Measurements from ENCODE around the gene BFSP1.

The BFSP1 gene

DNA sequence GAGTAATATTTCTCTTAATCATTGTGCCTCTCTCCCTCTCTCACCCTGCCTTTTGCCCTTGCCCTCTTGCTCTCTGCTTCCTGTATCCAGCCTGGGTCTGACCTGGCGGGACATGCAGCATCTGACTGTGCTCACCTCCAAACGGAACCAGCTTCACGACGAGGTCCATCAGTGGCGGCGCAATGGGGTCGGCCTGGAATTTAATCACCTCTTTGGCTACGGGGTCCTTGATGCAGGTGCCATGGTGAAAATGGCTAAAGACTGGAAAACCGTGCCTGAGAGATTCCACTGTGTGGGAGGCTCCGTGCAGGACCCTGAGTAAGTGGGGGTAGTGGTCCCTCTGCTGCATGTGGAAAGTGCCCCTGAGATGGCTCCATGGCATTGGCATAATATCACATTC is 65.9 kb downstream of the BFSP1 start:
- DNase-seq (ENCODE audit: low read depth), result no peak

DNA sequence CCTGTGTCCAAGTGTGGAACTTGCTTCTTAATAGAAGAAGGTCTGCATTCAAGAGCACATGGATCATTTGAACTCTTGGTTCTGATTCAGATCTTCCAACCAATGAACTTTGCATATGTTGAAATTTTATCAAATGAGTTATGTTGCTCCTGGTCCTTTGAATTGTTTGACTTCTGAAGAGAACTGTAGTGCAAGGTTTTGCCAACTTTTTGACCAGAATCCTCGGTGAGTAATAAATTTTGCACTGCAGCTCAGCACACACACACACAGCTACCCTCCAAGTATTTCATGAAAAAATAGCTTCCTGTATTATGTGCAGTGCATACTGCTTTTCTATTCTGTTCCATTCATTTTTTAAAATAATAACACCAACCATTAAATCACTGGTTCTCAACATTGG is 67.5 kb downstream of the BFSP1 start:
- no peak for DNase-seq (ENCODE audit: low read depth)

- DNase-seq (ENCODE audit: low read depth), result no peak
Observed at GRCh38 chr20:17461941-17462340, 69.2 kb downstream of the BFSP1 start.

GRCh38 chr20:17460119-17460518 is 71.1 kb downstream of the BFSP1 start:
- DNase-seq (ENCODE audit: low read depth), result no peak

- DNase-seq (ENCODE audit: low read depth), result no peak
Observed at GRCh38 chr20:17457588-17458190, 73.5 kb downstream of the BFSP1 start.

GRCh38 chr20:17457079-17457478 is 74.1 kb downstream of the BFSP1 start:
- DNase-seq (ENCODE audit: low read depth), result no peak

DNA sequence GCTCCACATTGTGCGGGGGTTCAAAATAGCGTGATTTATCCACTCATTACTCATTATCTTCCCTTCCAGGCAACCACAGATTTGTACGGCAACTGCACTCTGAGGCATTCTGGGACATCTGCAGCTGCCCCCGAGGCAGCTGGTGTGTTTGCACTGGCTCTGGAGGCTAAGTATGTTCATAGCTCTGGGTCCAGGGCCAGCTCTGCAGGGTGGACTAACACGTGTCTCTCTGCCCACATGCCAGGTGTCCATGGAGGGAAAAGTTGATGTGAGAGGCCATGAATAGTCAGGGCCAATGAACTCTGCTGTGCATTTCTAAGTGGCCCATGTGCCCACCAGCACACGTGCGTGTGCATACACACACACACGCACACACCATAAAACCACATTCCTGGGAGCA is 74.9 kb downstream of the BFSP1 start:
- DNase-seq (ENCODE audit: low read depth), result no peak

- DNase-seq (ENCODE audit: low read depth), result no peak
Observed at GRCh38 chr20:17453592-17453991, 77.6 kb downstream of the BFSP1 start.

DNA sequence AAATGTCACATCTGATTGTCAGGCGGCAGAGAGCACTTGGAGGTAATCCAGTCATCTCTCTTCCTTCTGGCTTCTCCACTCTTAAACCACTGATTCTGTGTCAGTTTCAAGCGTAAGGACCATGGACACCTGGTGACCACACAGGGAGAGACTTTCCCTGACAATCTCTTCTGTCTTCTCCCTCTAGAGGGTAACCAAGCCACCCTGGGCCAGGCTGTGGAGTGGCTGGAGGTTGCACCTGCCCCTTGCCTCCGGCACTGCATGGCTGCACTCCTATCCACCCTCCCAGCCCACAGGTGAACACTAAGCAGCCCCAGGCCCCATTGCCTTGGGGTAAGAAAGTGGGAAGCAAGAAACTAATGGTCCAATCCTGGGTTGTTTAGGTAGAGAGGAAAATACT is 78.7 kb downstream of the BFSP1 start:
- no peak for DNase-seq (ENCODE audit: low read depth)

GRCh38 chr20:17449031-17449430 is 82.1 kb downstream of the BFSP1 start:
- no peak for DNase-seq (ENCODE audit: low read depth)

- no peak for DNase-seq (ENCODE audit: low read depth)
Observed at GRCh38 chr20:17448071-17448470, 83.1 kb downstream of the BFSP1 start.

GRCh38 chr20:17446171-17446570 is 85.0 kb downstream of the BFSP1 start:
- no peak for DNase-seq (ENCODE audit: low read depth)

GRCh38 chr20:17445543-17445942 is 85.6 kb downstream of the BFSP1 start:
- DNase-seq (ENCODE audit: low read depth), result no peak

DNA sequence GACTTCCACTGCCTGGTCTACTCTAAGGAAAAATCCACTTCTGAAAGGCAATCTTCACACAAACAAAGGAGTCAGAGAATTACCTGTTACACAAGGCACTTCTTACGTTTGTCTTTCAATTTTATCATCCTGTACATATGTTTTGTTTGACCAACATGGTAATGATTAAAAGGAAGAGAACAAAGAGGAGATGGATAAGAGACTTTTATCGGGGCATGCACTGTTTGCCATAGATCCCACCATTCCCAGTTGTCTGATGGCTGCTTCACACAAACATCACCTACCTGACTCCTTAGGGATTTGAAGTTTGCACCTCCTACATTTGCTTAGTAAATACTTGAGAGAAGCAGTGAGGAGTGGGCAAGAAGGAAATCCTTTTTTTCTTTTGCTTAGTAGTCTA is 87.1 kb downstream of the BFSP1 start:
- no peak for DNase-seq (ENCODE audit: low read depth)
